CD14-positive monocyte (primary cell): ENCODE measurements around the gene DGKE. TPM values are rescaled to one million over a fixed set of nuclear protein-coding genes. Genes with fewer than 3 reads are reported as not detected.

Source experiments
- DNase-seq, 3 donors: peaks; one replicate each; pipeline ENCODE4 v3.0.0-alpha.2; 2011 to 2022
- H2AFZ ChIP-seq: 2 replicates; pipeline ENCODE4 v1.6.0; 2012; ENCODE audit warnings: mild to moderate bottlenecking, low read depth, low read length, inconsistent platforms; ENCODE audit not compliant: insufficient read depth, poor library complexity, severe bottlenecking
- H3K27ac ChIP-seq, 2 donors: 1 replicate in 1 of 2; 2 replicates in 1 of 2; pipeline ENCODE4 v1.5.1; 2012 to 2013; ENCODE audit warnings: low read length in 2 of 2, control low read depth in 1 of 2, inconsistent platforms in 1 of 2, low read depth in 1 of 2, mild to moderate bottlenecking in 1 of 2
- H3K27me3 ChIP-seq, 2 donors: one replicate each; pipeline versions ENCODE4 v1.6.0 to v1.6.1; 2011 to 2013; ENCODE audit warnings: low read length in 2 of 2; ENCODE audit not compliant: control insufficient read depth in 2 of 2, insufficient read depth in 2 of 2
- H3K36me3 ChIP-seq, 2 donors: replicated peaks in 1 of 2; 1 replicate in 1 of 2; 2 replicates in 1 of 2; pipeline versions ENCODE4 v1.5.1 to v1.6.1; 2012 to 2013; ENCODE audit warnings: low read length in 2 of 2, control low read depth in 1 of 2, inconsistent platforms in 1 of 2, mild to moderate bottlenecking in 1 of 2; ENCODE audit not compliant: insufficient read depth in 2 of 2, control insufficient read depth in 1 of 2
- H3K4me1 ChIP-seq, 2 donors: 1 replicate in 1 of 2; 2 replicates in 1 of 2; pipeline versions ENCODE4 v1.5.1 to v1.6.1; 2012 to 2013; ENCODE audit warnings: low read length in 2 of 2, control low read depth in 1 of 2, inconsistent platforms in 1 of 2, mild to moderate bottlenecking in 1 of 2, moderate library complexity in 1 of 2; ENCODE audit not compliant: insufficient read depth in 2 of 2, control insufficient read depth in 1 of 2
- H3K4me2 ChIP-seq: replicated peaks from 2 replicates; pipeline ENCODE3; 2012; ENCODE audit warnings: low read length, moderate library complexity, mild to moderate bottlenecking; ENCODE audit not compliant: poor library complexity, severe bottlenecking; ENCODE audit errors: extremely low read depth
- H3K4me3 ChIP-seq, 3 experiments: fragments of 200-600 bp in 1 of 3; sonication (generic) in 1 of 3; replicated peaks in 1 of 3; 1 replicate in 2 of 3; 2 replicates in 1 of 3; pipeline ENCODE4 v1.5.1; 2011 to 2013; ENCODE audit warnings: low read length in 3 of 3, mild to moderate bottlenecking in 3 of 3, control low read depth in 2 of 3, low read depth in 2 of 3, inconsistent platforms in 1 of 3, moderate library complexity in 1 of 3
- H3K79me2 ChIP-seq: 2 replicates; pipeline ENCODE4 v1.6.0; 2012; ENCODE audit warnings: mild to moderate bottlenecking, control low read depth, inconsistent platforms, low read length, moderate library complexity; ENCODE audit not compliant: insufficient read depth
- H3K9ac ChIP-seq: 2 replicates; pipeline ENCODE4 v1.6.0; 2017; ENCODE audit warnings: low read length, mild to moderate bottlenecking; ENCODE audit not compliant: insufficient read depth, poor library complexity, severe bottlenecking
- H3K9me3 ChIP-seq, 2 donors: replicated peaks in 1 of 2; 1 replicate in 1 of 2; 2 replicates in 1 of 2; pipeline versions ENCODE4 v1.5.1 to v1.6.1; 2012 to 2013; ENCODE audit warnings: low read length in 2 of 2, control low read depth in 1 of 2; ENCODE audit not compliant: control insufficient read depth in 1 of 2, insufficient read depth in 1 of 2
- H4K20me1 ChIP-seq: 2 replicates; pipeline ENCODE4 v1.6.0; 2012; ENCODE audit warnings: mild to moderate bottlenecking, low read length, control low read depth, moderate library complexity; ENCODE audit not compliant: insufficient read depth
- H3K27ac Mint-ChIP-seq, 7 donors: one replicate each; pipeline ENCODE4 v1.8.0; 2020; ENCODE audit warnings: mild to moderate bottlenecking in 7 of 7, mixed read lengths in 7 of 7, moderate library complexity in 6 of 7, inconsistent platforms in 2 of 7
- H3K27me3 Mint-ChIP-seq, 3 donors: one replicate each; pipeline ENCODE4 v1.8.0; 2021 to 2022; ENCODE audit warnings: low read depth in 3 of 3, mild to moderate bottlenecking in 3 of 3, mixed read lengths in 3 of 3, moderate library complexity in 3 of 3, inconsistent platforms in 1 of 3
- H3K36me3 Mint-ChIP-seq, 2 donors: one replicate each; pipeline ENCODE4 v1.8.0; 2020; ENCODE audit warnings: mixed read lengths in 2 of 2, inconsistent platforms in 1 of 2, mild to moderate bottlenecking in 1 of 2
- H3K4me1 Mint-ChIP-seq: one replicate; pipeline ENCODE4 v1.8.0; 2020; ENCODE audit warnings: mild to moderate bottlenecking, mixed read lengths
- H3K4me3 Mint-ChIP-seq, 2 donors: one replicate each; pipeline ENCODE4 v1.8.0; 2020; ENCODE audit warnings: mild to moderate bottlenecking in 2 of 2, mixed read lengths in 2 of 2, moderate library complexity in 1 of 2
- H3K9me3 Mint-ChIP-seq, 7 donors: one replicate each; pipeline ENCODE4 v1.8.0; 2020 to 2022; ENCODE audit warnings: mixed read lengths in 7 of 7, mild to moderate bottlenecking in 6 of 7, moderate library complexity in 6 of 7, inconsistent platforms in 2 of 7
- CTCF ChIP-seq: fragments of 200-600 bp; IDR thresholded peaks from one replicate; pipeline ENCODE4 v1.8.0; 2022; ENCODE audit warnings: antibody characterized with exemption, mild to moderate bottlenecking
- WGBS: methylation state at CpG from one replicate; pipeline ENCODE4 v1.1.5; 2013; ENCODE audit warnings: missing lambda C conversion rate; ENCODE audit not compliant: insufficient coverage; 5-methylcytosine and 5-hydroxymethylcytosine counted together
- intact Hi-C, 2 donors: fragments of 100-400 bp; cut with micrococcal nuclease; formaldehyde crosslinking; loops; one replicate each; pipeline versions ENCODE4 v1.15.0 to v1.15.1; 2023
- polyA plus RNA-seq, 3 donors: library from polyadenylated mRNA; depleted of rRNA in 1 of 3; unstranded in 2 of 3; stranded (reverse) in 1 of 3; fragments of 300-500 nt in 2 of 3; fragments of >200 nt in 1 of 3; fragmentation: Illumina TruSeq in 2 of 3; gene quantifications; 1 replicate in 2 of 3; 2 replicates in 1 of 3; pipeline ENCODE4 v1.2.3, GENCODE V29; 2012 to 2021

DGKE gene
- polyA plus RNA-seq, 3 donors: 1.1 to 3.0 (median 1.5) TPM

- Histone ChIP-seq H2AFZ (no peak overlapping the region), H3K4me1 (peaks cover 71 to 88% of the 10 kb centered on the region in 2 donors), H4K20me1 (peaks cover 36% of the 10 kb centered on the region), H3K36me3 (peaks cover 0 to 7% of the 10 kb centered on the region in 2 donors), H3K4me3 (peak overlapping the region; percentile 64 to 98 (median 87)), H3K27ac (peak overlapping the region; percentile 98 to 99), H3K9ac (peak overlapping the region; percentile 95), H3K4me2 (peak overlapping the region; percentile 93), H3K79me2 (peaks cover 58% of the 10 kb centered on the region), H3K9me3 (no peaks in the 10 kb centered on the region), H3K27me3 (no peaks in the 10 kb centered on the region)
- Mint-ChIP-seq H3K27me3 (no peaks in the 10 kb centered on the region), H3K27ac (peak overlapping the region; percentile 88 to 98 (median 96)), H3K9me3 (peaks cover 0 to 6% (median 5%) of the 10 kb centered on the region in 7 donors), H3K36me3 (peaks cover 17 to 30% of the 10 kb centered on the region in 2 donors), H3K4me3 (peak overlapping the region; percentile 90 to 95), H3K4me1 (peaks cover 73% of the 10 kb centered on the region)
- no peak for DNase-seq
- WGBS: 11% methylated on average over 8 of the region's 14 CpGs
- intact Hi-C loops: loop anchor here in 1 of 2 donors (5.0 kb wide), 1 partner anchor 82 kb away; the partner anchor contains the start of genes C17orf67 and DGKE
- TF ChIP-seq CTCF: no peak
These were observed 80.8 kb downstream of the DGKE start for GRCh38 chr17:56914581-56915273.

- no peak for TF ChIP-seq CTCF
- no CpG with 5 or more reads among the region's 4 CpGs for WGBS
- no peak overlapping the region for H2AFZ ChIP-seq
- H3K36me3 ChIP-seq: no peaks in the 10 kb centered on the region
- no peak overlapping the region for H3K4me2 ChIP-seq
- no peak overlapping the region for H3K4me3 ChIP-seq
- peak in 2 of 3 donors; percentile 45 to 71 for DNase-seq
- Mint-ChIP-seq H3K27me3 (peaks cover 0 to 3% (median 0%) of the 10 kb centered on the region in 3 donors), H3K4me3 (no peak overlapping the region), H3K36me3 (peaks cover 0 to 9% of the 10 kb centered on the region in 2 donors), H3K4me1 (peaks cover 50% of the 10 kb centered on the region), H3K9me3 (peaks cover 0 to 6% (median 5%) of the 10 kb centered on the region in 7 donors), H3K27ac (peak overlapping the region in 6 of 7 donors; percentile 4 to 97 (median 64))
- H4K20me1 ChIP-seq: peaks cover 6% of the 10 kb centered on the region
- peak overlapping the region in 1 of 2 donors; percentile 98 for H3K27ac ChIP-seq
- intact Hi-C loops: no loop called here
- H3K9ac ChIP-seq: no peak overlapping the region
- peaks cover 48 to 66% of the 10 kb centered on the region in 2 donors for H3K4me1 ChIP-seq
- H3K9me3 ChIP-seq: no peaks in the 10 kb centered on the region
- no peaks in the 10 kb centered on the region for H3K27me3 ChIP-seq
- H3K79me2 ChIP-seq: peaks cover 28% of the 10 kb centered on the region
These were observed 83.8 kb downstream of the DGKE start for GRCh38 chr17:56917559-56918296.
